Left lung (tissue), 10 donors: Measurements from ENCODE around the gene MR1. TPM values are rescaled to one million over a fixed set of nuclear protein-coding genes. Genes with fewer than 3 reads are reported as not detected.

Experiments used
- ATAC-seq: fragments of 200-7000 bp; cut with Tn5 transposase; one replicate; pipeline ENCODE4 v1.9.1; 2020; ENCODE audit warnings: moderate library complexity
- DNase-seq, 4 donors: peaks; one replicate each; pipeline ENCODE4 v3.0.0-alpha.2; 2013 to 2020
- H3K27ac ChIP-seq, 2 donors: fragments of 200-600 bp; sonication (generic) in 1 of 2; one replicate each; pipeline versions ENCODE4 v1.5.0 to v1.8.0; 2020 to 2021
- H3K27me3 ChIP-seq, 2 donors: fragments of 200-600 bp; sonication (generic) in 1 of 2; one replicate each; pipeline versions ENCODE4 v1.5.0 to v1.8.0; 2020 to 2021
- H3K36me3 ChIP-seq, 2 donors: fragments of 200-600 bp; sonication (generic) in 1 of 2; one replicate each; pipeline versions ENCODE4 v1.5.0 to v1.8.0; 2020 to 2021
- H3K4me1 ChIP-seq, 2 donors: fragments of 200-600 bp; one replicate each; pipeline ENCODE4 v1.8.0; 2021
- H3K4me3 ChIP-seq, 2 donors: fragments of 200-600 bp; sonication (generic) in 1 of 2; one replicate each; pipeline versions ENCODE4 v1.5.0 to v1.8.0; 2020 to 2021; ENCODE audit warnings: mild to moderate bottlenecking in 1 of 2
- H3K9me3 ChIP-seq, 2 donors: fragments of 200-600 bp; sonication (generic) in 1 of 2; one replicate each; pipeline versions ENCODE4 v1.5.0 to v1.8.0; 2020 to 2021
- CTCF ChIP-seq, 2 donors: fragments of 200-600 bp; sonication (generic) in 1 of 2; IDR thresholded peaks; one replicate each; pipeline versions ENCODE4 v1.5.0 to v1.8.0; 2021; ENCODE audit warnings: antibody characterized with exemption in 2 of 2
- intact Hi-C, 2 donors: fragments of 100-400 bp; cut with DNase I; formaldehyde crosslinking; loops; one replicate each; pipeline versions ENCODE4 v1.11.2 to v1.14.2; 2022
- polyA plus RNA-seq, 6 donors: library from polyadenylated mRNA; unstranded; fragments of 120-200 nt; gene quantifications; one replicate each; pipeline ENCODE4 v1.2.1, GENCODE V29; 2013; ENCODE audit not compliant: insufficient read length in 6 of 6
- total RNA-seq, 2 donors: library from RNA; stranded (reverse); fragmentation: NEBNext Ultra II Directional; extraction: Animal tissue kit (Norgen Biotek cat#: 25700); gene quantifications; one replicate each; pipeline ENCODE4 v1.2.1, GENCODE V29; 2021
- donor health status: DM: no; HTN: yes; CAD: no.
- donor health status: DM: no; HTN: no; CAD: no.

Gene MR1
- total and polyA plus RNA-seq, 8 donors: 6.1 to 45.7 (median 7.2) TPM

- no peaks in the 10 kb centered on the region for H3K27me3 ChIP-seq
- ATAC-seq: no peak
- no peak for DNase-seq
- H3K27ac ChIP-seq: peak overlapping the region in 1 of 2 donors; percentile 19
- H3K4me3 ChIP-seq: no peak overlapping the region
- H3K4me1 ChIP-seq: peaks cover 18 to 76% of the 10 kb centered on the region in 2 donors
- TF ChIP-seq CTCF (IDR thresholded peaks at IDR 0.05): no peak
- no peaks in the 10 kb centered on the region for H3K36me3 ChIP-seq
- no peaks in the 10 kb centered on the region for H3K9me3 ChIP-seq
- intact Hi-C loops: no loop called here
These were observed 14.7 kb upstream of the MR1 start for GRCh38 chr1:181018901-181019681.

- ATAC-seq: no peak
- intact Hi-C loops: no loop called here
- H3K4me1 ChIP-seq: peaks cover 10 to 55% of the 10 kb centered on the region in 2 donors
- H3K9me3 ChIP-seq: no peaks in the 10 kb centered on the region
- no peak for TF ChIP-seq CTCF (IDR thresholded peaks at IDR 0.05)
- H3K4me3 ChIP-seq: peak overlapping the region; percentile 93 to 95
- no peaks in the 10 kb centered on the region for H3K36me3 ChIP-seq
- DNase-seq: no peak
- H3K27ac ChIP-seq: peak overlapping the region; percentile 91 to 95
- no peaks in the 10 kb centered on the region for H3K27me3 ChIP-seq
These were observed 12.6 kb upstream of the MR1 start for GRCh38 chr1:181021159-181021558.

- ATAC-seq: peak; percentile 71
- intact Hi-C loops: no loop called here
These were observed 11.9 kb upstream of the MR1 start for GRCh38 chr1:181021811-181022434.

GRCh38 chr1:181023265-181024057 lies 10.3 kb upstream of the MR1 start:
- Histone ChIP-seq H3K4me1 (peaks cover 10 to 41% of the 10 kb centered on the region in 2 donors), H3K9me3 (no peaks in the 10 kb centered on the region), H3K4me3 (peak overlapping the region; percentile 0 to 15), H3K27ac (peak overlapping the region; percentile 51 to 63), H3K36me3 (no peaks in the 10 kb centered on the region), H3K27me3 (no peaks in the 10 kb centered on the region)
- DNase-seq: no peak
- TF ChIP-seq CTCF (IDR thresholded peaks at IDR 0.05): no peak
- intact Hi-C loops: no loop called here
- ATAC-seq: no peak

More at GRCh38 chr1:181021811-181022434, 11.9 kb upstream of the MR1 start:
- no peaks in the 10 kb centered on the region for H3K9me3 ChIP-seq
- peaks cover 10 to 47% of the 10 kb centered on the region in 2 donors for H3K4me1 ChIP-seq
- peak; percentile 43 to 85 (median 73) for DNase-seq
- H3K4me3 ChIP-seq: peak overlapping the region; percentile 93 to 95
- peak overlapping the region; percentile 91 to 95 for H3K27ac ChIP-seq
- no peak for TF ChIP-seq CTCF (IDR thresholded peaks at IDR 0.05)
- no peaks in the 10 kb centered on the region for H3K36me3 ChIP-seq
- H3K27me3 ChIP-seq: no peaks in the 10 kb centered on the region
